GM18505 (cell line): ENCODE results near the gene CBX3.
"Not testable (repeated sequence)": the region's sequence is repeated elsewhere in the genome, so short reads cannot be mapped to it uniquely, and the experiment has no call there.

Source experiments
- ATAC-seq: cut with Tn5 transposase; IDR thresholded peaks from one replicate; pipeline ENCODE4 v1.9.1; 2021; ENCODE audit not compliant: unreplicated experiment
- POLR2A ChIP-seq: IDR thresholded peaks from 4 replicates; pipeline ENCODE4 v1.6.1; 2011; ENCODE audit warnings: borderline replicate concordance; ENCODE audit not compliant: insufficient read depth, insufficient read length; ENCODE audit errors: extremely low read depth

The CBX3 gene

DNA sequence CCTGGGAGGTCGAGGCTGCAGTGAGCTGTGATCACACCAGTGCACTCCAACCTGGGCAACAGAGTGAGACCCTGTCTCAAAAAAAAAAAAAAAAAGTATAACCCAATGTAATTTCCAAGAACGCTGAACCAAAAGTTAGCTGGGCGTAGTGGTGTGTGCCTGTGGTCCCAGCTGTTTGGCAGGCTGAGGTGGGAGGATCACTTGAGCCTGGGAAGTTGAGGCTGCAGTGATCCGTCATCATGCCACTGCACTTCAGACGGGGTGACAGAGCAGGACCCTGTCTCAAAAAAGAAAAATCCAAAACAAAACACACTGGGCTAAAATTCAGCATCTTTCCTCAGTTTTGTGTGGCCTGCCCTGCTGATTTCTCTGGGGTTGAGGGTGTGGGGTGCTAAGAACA is 22.1 kb upstream of the CBX3 start:
- no peak for ATAC-seq
- TF ChIP-seq POLR2A = no peak

DNA sequence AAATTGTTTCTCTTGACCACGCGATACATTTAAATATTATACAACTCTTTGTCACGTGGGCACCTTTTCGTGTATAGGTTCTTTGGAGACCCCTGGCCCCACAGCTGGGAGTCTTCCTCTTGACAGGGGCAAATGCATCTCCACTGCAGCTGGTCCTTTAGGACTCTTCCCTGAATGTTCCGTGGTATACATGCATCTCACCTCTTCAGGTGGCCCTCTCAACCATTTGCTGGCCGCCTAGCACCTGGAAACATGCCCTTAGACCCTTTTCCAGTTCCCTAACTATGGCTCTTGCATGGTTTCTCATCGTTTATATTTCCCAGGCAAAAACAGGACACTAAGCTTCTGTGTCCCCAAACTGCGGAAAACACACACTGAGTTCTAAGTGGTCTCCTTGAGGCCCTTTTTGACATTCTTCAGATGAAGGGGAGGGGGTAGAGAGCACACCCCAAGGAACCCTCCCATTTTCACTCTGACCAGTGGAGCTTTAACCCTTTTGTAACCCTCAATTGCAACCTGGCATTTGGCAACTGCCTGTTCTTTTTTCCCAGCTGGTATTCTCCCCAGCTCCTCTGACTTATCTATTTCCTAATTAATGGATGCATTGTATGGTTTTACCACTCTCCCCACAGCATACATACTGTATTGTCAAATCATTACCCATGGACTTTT is 21.6 kb upstream of the CBX3 start:
- no peak for ATAC-seq
- TF ChIP-seq POLR2A = no peak

DNA sequence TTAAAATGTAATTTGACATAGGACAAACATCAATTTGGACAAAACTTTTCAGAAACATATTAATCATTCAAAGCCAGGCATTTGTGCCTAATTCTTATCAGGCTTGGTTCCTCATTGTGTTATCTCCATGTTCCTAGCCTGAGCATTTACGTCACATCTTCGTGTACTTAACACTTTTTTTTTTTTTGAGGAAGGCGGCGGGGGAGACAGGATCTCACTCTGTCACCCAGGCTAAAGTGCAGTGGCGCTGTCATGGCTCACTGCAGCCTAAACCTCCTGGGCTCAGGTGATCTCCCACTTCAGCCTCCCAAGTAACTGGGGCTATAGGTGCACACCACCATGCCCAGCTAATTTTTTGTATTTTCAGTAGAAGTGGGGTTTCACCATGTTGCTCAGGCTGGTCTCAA is 20.8 kb upstream of the CBX3 start:
- no peak for TF ChIP-seq POLR2A
- no peak for ATAC-seq

DNA sequence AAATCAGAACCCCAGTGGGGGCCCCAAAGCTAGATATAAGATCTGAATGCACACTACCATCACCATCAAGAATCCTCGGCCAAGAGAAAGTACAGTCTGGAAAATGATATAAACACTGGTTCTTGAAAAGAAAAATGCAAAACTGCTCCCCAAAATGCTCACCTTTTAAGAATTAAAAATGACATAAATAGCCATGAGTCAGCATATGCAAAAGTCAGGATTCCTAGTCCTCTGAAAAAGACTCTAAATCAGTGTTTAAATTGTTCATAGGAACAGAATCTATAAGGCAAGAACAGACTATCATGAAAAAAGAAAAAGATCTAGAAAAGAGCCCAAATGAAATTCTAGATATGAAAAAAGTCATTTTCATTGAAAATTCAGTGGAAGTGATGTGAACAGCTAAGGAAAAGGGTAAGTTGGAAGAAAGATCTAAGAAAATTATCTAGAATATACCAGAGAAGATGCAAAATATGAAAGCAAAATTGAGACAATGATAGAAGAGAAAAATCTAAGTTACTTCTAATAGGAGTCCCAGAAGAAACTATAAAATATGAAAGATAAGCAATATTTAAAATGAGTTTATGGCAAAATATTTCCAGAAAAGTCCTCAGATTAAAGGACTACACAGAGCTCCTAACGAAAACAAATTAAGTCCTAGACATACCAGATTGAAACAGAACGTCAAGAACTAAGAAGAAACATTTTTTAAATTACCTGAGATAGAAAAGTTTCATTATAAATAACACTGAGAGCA is 19.9 kb upstream of the CBX3 start:
- TF ChIP-seq POLR2A = no peak
- no peak for ATAC-seq

DNA sequence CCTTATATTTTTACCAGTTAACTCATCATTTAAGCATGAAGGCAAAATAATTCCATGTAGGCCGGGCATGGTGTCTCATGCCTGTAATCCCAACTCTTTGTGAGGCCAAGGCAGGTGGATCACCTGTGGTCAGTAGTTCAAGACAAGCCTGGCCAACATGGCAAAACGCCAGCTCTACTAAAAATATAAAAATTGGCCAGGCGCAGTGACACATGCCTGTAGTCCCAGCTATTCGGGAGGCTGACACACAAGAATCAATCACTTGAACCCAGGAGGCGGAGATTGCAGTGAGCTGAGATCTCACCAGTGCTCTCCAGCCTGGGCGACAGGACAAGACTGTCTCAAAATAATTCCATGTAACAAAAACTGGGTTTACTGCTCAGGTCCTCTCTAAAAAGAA is 19.3 kb upstream of the CBX3 start:
- TF ChIP-seq POLR2A = no peak
- no peak for ATAC-seq

DNA sequence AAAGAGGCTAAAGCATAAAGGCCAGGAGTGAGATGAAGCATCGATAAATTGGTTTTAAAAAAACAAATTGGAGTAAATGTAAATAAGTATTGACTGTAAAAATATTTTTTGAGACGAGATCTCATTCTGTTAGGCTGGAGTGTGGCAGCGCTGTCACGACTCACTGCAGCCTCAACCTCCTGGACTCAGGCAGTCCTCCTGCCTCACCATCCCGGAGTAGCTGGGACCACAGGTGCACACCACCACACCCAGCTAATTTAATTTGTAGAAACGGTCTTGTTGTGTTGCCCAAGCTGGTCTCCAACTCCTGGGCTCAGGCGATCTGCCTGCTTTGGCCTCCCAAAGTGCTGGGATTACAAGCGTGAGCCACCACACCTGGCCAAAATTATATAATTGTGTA is 18.8 kb upstream of the CBX3 start:
- TF ChIP-seq POLR2A = peak; percentile 37
- ATAC-seq = no peak

DNA sequence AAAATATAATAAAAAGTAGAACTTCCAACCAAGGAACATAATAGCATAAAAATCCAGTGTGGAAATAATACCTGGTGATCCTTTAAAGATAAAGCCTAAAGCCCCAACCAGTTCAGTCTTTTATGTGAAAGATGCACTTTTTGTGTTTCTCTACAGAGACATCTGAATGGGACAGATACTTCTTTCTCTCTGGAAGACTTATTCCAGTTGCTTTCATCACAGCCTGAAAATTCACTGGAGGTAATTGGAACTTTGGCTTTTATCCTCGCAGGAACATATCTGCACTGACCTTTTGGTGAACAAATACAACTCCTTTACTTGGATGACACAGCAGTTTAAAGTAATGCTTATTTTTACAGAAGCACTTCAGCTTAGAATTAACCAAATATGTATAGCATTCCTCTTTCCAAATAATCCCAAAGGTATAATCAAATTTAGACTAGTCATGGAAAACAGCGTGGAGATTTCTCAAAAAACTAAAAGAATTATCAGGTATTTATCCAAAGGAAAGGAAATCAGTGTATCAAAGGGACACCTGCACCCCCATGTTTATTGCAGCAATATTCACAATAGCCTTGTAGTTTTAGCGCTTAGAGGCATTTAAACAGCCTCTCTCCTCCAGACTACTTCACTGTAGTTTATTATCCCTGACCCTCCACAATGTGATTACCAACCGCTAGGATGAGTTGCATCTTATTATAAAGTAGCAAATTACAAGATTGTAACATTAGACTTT is 17.8 kb upstream of the CBX3 start:
- TF ChIP-seq POLR2A = no peak
- ATAC-seq = no peak

DNA sequence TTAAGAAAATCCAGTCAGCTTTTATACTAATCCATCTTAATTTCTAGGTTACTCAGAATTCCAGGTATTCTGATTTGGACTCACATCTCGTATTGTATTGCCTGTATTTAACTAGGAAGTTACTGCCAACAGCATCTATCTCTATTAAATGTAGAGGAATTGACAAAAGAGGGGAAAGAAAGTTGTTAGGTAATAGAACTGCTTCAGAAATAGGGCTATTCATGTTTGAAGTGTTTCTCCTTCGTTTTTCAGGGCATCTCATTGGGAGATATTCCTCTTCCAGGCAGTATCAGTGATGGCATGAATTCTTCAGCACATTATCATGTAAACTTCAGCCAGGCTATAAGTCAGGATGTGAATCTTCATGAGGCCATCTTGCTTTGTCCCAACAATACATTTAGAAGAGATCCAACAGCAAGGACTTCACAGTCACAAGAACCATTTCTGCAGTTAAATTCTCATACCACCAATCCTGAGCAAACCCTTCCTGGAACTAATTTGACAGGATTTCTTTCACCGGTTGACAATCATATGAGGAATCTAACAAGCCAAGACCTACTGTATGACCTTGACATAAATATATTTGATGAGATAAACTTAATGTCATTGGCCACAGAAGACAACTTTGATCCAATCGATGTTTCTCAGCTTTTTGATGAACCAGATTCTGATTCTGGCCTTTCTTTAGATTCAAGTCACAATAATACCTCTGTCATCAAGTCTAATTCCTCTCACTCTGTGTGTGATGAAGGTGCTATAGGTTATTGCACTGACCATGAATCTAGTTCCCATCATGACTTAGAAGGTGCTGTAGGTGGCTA is 17.1 kb upstream of the CBX3 start:
- ATAC-seq = not testable (repeated sequence)

DNA sequence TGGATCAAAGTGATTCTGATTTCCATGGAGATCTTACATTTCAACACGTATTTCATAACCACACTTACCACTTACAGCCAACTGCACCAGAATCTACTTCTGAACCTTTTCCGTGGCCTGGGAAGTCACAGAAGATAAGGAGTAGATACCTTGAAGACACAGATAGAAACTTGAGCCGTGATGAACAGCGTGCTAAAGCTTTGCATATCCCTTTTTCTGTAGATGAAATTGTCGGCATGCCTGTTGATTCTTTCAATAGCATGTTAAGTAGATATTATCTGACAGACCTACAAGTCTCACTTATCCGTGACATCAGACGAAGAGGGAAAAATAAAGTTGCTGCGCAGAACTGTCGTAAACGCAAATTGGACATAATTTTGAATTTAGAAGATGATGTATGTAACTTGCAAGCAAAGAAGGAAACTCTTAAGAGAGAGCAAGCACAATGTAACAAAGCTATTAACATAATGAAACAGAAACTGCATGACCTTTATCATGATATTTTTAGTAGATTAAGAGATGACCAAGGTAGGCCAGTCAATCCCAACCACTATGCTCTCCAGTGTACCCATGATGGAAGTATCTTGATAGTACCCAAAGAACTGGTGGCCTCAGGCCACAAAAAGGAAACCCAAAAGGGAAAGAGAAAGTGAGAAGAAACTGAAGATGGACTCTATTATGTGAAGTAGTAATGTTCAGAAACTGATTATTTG is 16.3 kb upstream of the CBX3 start:
- no peak for TF ChIP-seq POLR2A
- ATAC-seq = no peak

DNA sequence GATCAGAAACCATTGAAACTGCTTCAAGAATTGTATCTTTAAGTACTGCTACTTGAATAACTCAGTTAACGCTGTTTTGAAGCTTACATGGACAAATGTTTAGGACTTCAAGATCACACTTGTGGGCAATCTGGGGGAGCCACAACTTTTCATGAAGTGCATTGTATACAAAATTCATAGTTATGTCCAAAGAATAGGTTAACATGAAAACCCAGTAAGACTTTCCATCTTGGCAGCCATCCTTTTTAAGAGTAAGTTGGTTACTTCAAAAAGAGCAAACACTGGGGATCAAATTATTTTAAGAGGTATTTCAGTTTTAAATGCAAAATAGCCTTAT is 15.7 kb upstream of the CBX3 start:
- ATAC-seq = no peak
- no peak for TF ChIP-seq POLR2A

DNA sequence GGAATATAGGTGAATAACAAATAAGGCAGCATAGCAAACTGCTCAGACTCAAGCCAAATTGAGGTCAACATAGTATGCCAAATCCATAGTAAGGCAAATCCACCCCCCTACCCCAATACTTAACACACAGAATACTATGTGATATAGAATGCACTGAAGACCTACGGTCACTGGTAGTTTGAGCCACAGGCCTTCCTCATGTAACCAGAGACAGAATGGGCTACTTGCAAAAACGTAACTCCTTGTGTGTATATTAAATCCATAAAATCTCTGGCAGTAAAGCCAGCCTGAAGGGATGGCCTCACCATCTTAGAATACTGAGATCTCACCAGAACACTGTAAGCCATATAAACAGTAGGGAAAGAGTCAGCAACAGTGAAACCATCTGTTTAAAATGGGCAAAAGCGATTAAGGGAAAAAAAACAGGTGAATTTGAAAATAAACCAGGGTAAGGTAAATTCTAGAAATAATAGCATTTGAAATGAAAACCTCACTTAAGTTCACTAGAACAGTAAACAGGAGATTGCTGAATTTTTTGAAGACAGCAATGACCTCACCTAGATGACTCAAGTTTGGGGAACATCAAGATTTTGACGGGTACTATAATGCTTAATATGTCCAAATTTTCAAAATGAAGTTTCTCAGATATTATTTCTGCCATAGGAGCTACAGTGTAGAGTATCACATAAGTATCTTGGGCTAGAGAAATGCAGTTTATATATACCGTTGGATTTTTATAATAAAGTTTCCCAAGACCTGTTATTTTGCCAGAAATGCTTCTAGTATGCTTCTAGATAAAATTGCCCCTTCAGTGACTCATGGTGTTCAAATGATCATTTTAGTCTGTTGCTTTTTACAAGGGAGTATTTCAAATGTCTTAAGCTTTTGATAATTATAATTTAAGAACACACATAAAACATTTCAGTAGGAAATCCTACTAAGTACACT is 14.9 kb upstream of the CBX3 start:
- peak; percentile 24 for TF ChIP-seq POLR2A
- no peak for ATAC-seq
